ENCODE results near the gene TENT4A. TPM values are rescaled to one million over a fixed set of nuclear protein-coding genes. Genes with fewer than 3 reads are reported as not detected.

The TENT4A gene
- 6.3 and 7.2 TPM in 2 replicates for total RNA-seq

GRCh38 chr5:6713274-6714225, at the start of gene TENT4A:
TENT4A (plus strand) TSS chr5:6713432; CDS start chr5:6713984, 552 bp downstream.

Other genes starting within 250 kb of the TENT4A start
- 54.4 and 80.7 TPM in 2 replicates for gene NSUN2, start 80.4 kb upstream of the TENT4A start, total RNA-seq
- gene SRD5A1, start 80.0 kb upstream of the TENT4A start, total RNA-seq, result 21.7 and 69.6 TPM in 2 replicates